GM12872 (cell line): ENCODE results near the gene DST.

ENCODE experiments used
- TF ChIP-seq, protein P1 (sequence below): IDR thresholded peaks from 3 replicates; pipeline ENCODE4 v1.5.1; 2011; ENCODE audit warnings: low read depth, mild to moderate bottlenecking, low read length, moderate library complexity; ENCODE audit not compliant: insufficient read depth

The DST gene

DNA sequence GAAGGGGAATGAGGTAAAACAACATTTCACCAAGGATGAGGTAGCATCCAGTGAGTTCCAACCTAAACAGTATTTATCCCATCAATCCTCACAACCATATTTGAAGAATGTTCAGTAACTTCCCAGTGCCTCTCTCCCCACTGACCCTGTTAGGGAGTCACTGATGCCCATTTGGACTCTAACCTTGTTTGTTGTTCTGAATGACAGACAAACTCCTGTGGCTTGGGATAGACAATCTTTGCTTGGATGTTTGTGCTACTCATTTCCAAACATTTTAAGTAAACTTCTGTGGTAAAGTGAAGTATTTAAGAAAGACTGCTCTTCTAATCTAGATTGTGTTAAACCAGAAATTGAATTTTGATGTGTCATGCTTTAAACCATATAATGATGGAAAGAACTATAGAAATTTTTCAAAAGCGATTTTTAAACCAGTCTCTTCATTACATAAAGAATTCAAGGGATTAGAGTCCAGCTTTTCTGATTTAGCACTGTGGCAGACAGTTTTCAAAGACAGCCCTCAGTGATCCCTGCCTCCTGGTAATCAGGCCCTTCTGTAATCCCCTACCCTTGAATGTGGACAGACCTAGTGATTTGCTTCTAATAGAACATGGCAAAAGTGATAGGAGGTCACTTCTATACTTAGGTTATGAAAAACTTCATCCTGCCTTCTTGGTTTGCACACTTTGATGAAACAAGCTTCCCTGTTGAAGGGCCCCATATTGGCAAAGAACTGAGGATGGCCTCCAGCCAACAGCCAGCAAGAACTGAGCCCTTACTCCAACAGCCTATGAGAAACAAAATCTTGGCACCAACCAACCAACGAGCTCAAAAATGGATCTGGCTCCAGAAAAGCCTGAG lies 191.6 kb downstream of the DST start:
- TF ChIP-seq, protein P1, sequence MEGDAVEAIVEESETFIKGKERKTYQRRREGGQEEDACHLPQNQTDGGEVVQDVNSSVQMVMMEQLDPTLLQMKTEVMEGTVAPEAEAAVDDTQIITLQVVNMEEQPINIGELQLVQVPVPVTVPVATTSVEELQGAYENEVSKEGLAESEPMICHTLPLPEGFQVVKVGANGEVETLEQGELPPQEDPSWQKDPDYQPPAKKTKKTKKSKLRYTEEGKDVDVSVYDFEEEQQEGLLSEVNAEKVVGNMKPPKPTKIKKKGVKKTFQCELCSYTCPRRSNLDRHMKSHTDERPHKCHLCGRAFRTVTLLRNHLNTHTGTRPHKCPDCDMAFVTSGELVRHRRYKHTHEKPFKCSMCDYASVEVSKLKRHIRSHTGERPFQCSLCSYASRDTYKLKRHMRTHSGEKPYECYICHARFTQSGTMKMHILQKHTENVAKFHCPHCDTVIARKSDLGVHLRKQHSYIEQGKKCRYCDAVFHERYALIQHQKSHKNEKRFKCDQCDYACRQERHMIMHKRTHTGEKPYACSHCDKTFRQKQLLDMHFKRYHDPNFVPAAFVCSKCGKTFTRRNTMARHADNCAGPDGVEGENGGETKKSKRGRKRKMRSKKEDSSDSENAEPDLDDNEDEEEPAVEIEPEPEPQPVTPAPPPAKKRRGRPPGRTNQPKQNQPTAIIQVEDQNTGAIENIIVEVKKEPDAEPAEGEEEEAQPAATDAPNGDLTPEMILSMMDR = no peak

DNA sequence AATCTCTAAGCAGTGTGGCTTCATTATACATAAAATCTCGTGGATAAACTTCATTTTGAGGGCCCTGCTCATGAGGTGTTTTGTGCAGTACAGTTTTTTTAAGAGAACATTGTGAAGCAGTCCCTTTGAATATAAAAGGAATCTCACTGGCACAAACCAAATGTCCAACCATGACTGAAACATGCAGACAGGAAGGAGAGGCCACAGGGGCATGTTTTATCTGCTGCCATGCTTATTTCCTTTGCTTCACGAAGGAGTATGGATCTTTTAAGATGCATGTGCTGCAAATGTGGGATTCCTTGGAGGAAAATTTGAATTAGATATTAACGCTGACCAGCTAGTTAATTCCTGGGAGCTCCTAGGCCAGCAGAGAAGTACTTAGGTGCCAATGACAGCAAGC lies 192.3 kb downstream of the DST start:
- TF ChIP-seq, protein P1 = no peak

DNA sequence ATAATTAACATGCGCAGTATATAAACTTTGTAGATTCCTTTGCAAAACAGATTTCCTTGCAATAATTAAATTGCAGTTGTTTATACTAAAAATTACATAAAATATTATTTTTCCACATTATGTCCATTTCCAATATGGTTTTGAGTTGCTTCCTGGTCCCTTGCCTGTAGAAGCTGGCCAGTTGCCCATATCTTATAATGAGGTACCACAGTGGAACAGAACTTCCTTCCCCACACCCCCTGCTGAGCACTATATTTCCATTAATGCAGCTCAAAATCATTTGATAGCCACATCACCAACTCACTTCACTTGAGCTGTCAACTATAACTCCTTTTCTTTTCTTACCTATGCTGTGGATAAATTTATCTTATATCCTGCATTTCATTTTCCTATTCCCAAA lies 194.6 kb downstream of the DST start:
- TF ChIP-seq, protein P1 = no peak

DNA sequence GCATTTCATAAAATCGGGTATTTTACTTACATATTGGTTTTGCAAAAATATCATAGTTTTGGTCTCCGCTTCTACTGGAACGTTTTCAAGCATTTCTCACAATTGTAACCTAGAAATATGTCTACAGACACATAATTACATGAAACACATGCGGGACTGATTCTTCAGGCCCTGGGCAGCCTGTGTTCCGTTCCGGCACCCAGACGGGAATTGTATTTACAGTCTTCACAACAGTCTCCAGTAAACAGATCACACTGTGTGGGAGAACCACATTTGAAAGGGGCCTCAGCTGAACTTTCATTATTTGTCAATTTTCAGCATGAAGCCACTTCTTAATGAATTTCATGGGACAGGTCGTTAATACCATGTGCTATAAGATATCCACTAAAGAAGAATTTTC lies 196.9 kb downstream of the DST start:
- TF ChIP-seq, protein P1 = no peak

DNA sequence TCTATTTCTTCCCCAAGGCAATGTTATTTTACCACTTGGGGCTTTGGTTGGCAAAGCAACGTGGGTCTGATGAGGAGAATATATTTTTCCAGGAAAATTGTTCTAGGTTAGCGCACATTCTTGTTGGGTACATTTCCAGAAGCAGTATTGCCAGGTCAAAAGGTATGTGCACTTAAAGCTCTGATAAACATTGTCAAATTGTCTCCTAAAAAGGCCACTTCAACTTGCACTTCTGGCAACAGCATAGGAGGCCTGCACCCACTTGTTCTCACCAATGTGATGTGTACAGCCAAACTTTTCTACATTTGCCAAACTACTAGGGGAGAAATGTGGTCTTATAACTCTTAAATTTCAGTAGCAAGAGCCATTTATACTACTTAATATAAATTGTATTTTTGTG lies 197.8 kb downstream of the DST start:
- TF ChIP-seq, protein P1 = no peak

DNA sequence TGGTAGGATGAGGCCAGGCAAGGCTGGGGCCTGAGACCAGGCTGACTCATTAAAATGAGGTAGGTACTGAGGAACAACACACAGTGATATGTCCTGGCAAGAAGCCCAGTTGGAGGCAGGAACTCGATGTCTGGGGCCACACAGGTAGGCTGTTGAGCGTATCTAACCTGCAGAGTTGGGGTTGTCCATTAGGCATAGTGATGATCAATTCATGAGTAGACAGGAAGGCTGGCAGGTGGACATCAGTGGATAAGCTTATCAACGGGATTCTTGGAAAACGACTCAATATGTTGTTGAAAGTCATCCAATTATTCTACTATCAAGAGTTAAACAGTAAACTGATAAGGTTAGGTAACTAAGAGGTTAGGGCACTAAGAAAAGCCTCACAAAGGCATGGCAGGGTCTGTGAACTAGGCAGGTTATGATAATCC lies 202.1 kb downstream of the DST start:
- TF ChIP-seq, protein P1 = no peak

DNA sequence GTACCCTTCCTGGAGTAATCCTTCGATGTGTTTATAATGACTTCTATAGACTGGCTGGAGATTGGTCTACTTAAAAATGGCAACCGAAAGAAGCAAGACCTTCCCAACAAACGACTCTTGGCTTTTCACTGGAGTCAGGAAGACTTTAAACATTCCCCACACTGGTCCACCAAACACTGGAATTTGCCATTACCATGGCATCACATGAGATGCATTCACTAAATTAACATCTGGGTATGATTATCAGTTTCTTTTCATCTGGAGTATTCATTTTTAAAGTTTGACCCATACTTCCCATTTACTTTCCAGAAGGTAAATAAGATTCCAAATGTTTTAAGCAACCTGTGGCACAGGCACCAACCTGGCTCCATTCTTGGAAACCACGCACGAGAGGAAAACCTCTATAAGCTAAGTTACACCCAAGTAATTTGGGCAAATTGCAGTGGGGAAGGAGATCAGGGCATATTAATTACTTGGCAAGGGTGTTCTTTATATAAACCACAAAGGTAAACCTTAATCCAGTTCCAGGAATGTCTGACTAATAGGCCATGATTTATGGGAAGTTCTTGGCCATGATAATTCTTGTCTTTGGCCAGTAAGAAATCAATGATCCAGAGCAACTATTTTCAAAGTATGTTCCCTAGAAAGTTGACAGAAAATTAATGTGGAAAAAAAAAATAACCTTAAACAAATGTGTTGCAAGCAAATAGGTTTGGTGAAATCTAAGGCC lies 205.4 kb downstream of the DST start:
- TF ChIP-seq, protein P1 = no peak
